Progenitor cell of endocrine pancreas (in vitro differentiated cells): ENCODE results near the gene CALY. TPM values are rescaled to one million over a fixed set of nuclear protein-coding genes. Genes with fewer than 3 reads are reported as not detected.

Experiments
- DNase-seq: peaks from one replicate; pipeline ENCODE4 v3.0.0; 2021; ENCODE audit warnings: low spot score; ENCODE audit not compliant: unreplicated experiment
- H3K27ac Mint-ChIP-seq: 2 replicates; pipeline ENCODE4 v1.8.0; 2021; ENCODE audit warnings: mild to moderate bottlenecking, moderate library complexity, mixed read lengths
- H3K27me3 Mint-ChIP-seq: 2 replicates; pipeline ENCODE4 v1.8.0; 2021; ENCODE audit warnings: mixed read lengths
- H3K36me3 Mint-ChIP-seq: 2 replicates; pipeline ENCODE4 v1.8.0; 2022; ENCODE audit warnings: mixed read lengths; ENCODE audit not compliant: insufficient read depth
- H3K4me1 Mint-ChIP-seq: 2 replicates; pipeline ENCODE4 v1.8.0; 2021; ENCODE audit warnings: low read depth, mixed read lengths
- H3K4me3 Mint-ChIP-seq: 2 replicates; pipeline ENCODE4 v1.8.0; 2021; ENCODE audit warnings: low read depth, mild to moderate bottlenecking, moderate library complexity, mixed read lengths
- H3K9me3 Mint-ChIP-seq: 2 replicates; pipeline ENCODE4 v1.8.0; 2021; ENCODE audit warnings: low read depth, mixed read lengths
- total RNA-seq: library from RNA; stranded (reverse); gene quantifications from 2 replicates; pipeline ENCODE4 v1.2.1, GENCODE V29; 2021
- TF ChIP-seq, protein P1 (sequence below): fragments of 200-600 bp; sonication (generic); IDR thresholded peaks from one replicate; pipeline ENCODE4 v1.5.0; 2021; ENCODE audit warnings: antibody characterized with exemption, mild to moderate bottlenecking; ENCODE audit not compliant: unreplicated experiment

CALY gene
- total RNA-seq, 1 donor from 2014 or later: 2.5 TPM

- Mint-ChIP-seq H3K4me3 (no peak overlapping the region), H3K27me3 (no peaks in the 10 kb centered on the region), H3K4me1 (no peaks in the 10 kb centered on the region), H3K9me3 (no peaks in the 10 kb centered on the region), H3K36me3 (peaks cover 11% of the 10 kb centered on the region), H3K27ac (peak overlapping the region; percentile 13)
- no peak for DNase-seq
- TF ChIP-seq, protein P1, sequence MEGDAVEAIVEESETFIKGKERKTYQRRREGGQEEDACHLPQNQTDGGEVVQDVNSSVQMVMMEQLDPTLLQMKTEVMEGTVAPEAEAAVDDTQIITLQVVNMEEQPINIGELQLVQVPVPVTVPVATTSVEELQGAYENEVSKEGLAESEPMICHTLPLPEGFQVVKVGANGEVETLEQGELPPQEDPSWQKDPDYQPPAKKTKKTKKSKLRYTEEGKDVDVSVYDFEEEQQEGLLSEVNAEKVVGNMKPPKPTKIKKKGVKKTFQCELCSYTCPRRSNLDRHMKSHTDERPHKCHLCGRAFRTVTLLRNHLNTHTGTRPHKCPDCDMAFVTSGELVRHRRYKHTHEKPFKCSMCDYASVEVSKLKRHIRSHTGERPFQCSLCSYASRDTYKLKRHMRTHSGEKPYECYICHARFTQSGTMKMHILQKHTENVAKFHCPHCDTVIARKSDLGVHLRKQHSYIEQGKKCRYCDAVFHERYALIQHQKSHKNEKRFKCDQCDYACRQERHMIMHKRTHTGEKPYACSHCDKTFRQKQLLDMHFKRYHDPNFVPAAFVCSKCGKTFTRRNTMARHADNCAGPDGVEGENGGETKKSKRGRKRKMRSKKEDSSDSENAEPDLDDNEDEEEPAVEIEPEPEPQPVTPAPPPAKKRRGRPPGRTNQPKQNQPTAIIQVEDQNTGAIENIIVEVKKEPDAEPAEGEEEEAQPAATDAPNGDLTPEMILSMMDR: no peak
Observed at GRCh38 chr10:133365461-133366129, 28.9 kb upstream of the CALY start.

- Mint-ChIP-seq H3K4me3 (no peak overlapping the region), H3K4me1 (peaks cover 5% of the 10 kb centered on the region)
- DNase-seq: no peak
Observed at GRCh38 chr10:133364645-133365431, 28.1 kb upstream of the CALY start.

DNA sequence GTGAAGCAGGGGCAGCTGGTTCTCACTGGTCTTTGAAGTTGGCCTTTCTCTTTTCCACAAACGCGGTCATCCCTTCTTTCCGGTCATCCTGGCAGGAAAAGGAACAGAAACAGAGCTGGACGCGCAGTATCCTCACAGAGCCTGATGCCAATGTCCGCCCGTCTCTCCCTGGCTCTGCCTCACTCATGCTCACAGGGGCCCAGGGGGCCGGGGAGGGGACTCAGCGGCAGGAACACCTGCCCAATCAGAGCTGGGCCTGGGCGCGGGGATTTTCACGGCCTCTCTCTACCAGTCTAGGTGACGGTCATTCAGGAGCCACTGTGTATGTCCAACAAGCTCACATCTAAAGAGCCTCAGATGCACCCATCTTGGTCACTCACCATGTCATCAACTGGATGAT lies 26.1 kb upstream of the CALY start:
- no peak for DNase-seq
- TF ChIP-seq, protein P1: no peak
- Mint-ChIP-seq H3K27ac (no peak overlapping the region), H3K4me3 (no peak overlapping the region), H3K9me3 (no peaks in the 10 kb centered on the region), H3K4me1 (peaks cover 6% of the 10 kb centered on the region), H3K27me3 (no peaks in the 10 kb centered on the region), H3K36me3 (peaks cover 8% of the 10 kb centered on the region)

More at GRCh38 chr10:133364645-133365431, 28.1 kb upstream of the CALY start:
- TF ChIP-seq, protein P1: no peak
- Mint-ChIP-seq H3K9me3 (no peaks in the 10 kb centered on the region), H3K27ac (peak overlapping the region; percentile 13), H3K27me3 (no peaks in the 10 kb centered on the region), H3K36me3 (peaks cover 11% of the 10 kb centered on the region)

DNA sequence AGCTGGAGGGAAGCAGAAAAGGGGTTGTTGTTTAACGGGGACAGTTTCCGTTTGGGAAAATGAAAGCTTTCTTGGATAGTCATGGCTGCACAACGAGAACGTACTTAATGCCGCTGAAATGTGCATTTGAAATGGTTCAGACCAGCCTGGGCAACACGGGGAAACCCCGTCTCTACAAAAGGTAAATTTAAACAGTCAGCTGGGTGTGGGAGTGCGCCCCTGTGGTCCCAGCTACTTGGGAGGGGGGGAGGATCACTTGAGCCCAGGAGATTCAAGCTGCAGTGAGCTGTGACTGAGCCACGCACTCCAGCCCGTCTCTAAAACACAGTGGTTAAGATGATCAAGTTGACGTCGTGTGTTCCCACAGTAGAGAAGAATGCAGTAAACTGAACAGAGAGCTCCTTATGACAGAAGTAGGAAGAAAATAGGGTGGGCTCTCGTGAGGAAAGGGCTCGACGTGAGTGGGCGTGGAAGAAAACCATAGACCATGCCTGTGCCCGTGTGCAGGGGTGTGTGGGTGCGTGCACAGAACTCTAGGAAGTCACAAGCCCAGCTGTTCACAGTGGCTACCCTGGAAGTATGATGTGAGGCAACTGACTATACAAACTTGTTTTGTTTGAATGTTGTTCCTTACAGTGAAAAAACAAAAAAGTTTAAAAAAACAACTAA lies 25.2 kb upstream of the CALY start:
- no peak overlapping the region for H3K27ac Mint-ChIP-seq

DNA sequence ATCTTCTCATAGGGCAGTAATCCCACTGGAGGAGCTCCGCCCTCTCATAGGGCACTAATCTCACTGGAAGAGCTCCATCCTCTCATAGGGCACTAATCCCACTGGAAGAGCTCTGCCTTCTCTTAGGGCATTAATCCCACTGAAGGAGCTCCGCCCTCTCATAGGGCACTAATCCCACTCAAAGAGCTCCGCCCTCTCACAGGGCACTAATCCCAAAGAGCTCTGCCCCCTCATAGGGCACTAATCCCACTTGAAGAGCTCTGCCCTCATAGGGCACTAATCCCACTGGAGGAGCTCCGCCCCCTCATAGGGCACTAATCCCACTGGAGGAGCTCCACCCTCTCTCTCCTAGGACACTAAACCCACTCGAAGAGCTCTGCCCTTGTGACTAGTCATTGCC lies 24.5 kb upstream of the CALY start:
- no peaks in the 10 kb centered on the region for H3K27me3 Mint-ChIP-seq
- H3K4me3 Mint-ChIP-seq: no peak overlapping the region
- H3K4me1 Mint-ChIP-seq: peaks cover 6% of the 10 kb centered on the region
- H3K9me3 Mint-ChIP-seq: no peaks in the 10 kb centered on the region
- H3K27ac Mint-ChIP-seq: no peak overlapping the region
- peaks cover 8% of the 10 kb centered on the region for H3K36me3 Mint-ChIP-seq
- TF ChIP-seq, protein P1: no peak
- no peak for DNase-seq

More for the DNA sequence above, 25.2 kb upstream of the CALY start:
- DNase-seq: no peak
- Mint-ChIP-seq H3K4me1 (peaks cover 6% of the 10 kb centered on the region), H3K36me3 (peaks cover 8% of the 10 kb centered on the region), H3K4me3 (no peak overlapping the region), H3K27me3 (no peaks in the 10 kb centered on the region), H3K9me3 (no peaks in the 10 kb centered on the region)
- TF ChIP-seq, protein P1: no peak
